ENCODE results near the gene ACTG1. TPM values are rescaled to one million over a fixed set of nuclear protein-coding genes. Genes with fewer than 3 reads are reported as not detected.

ACTG1 gene
- polyA plus RNA-seq (2013, experiment 1 of 2) = 7,126 TPM
- polyA plus RNA-seq (2013, experiment 2 of 2) = 6,723 TPM

DNA sequence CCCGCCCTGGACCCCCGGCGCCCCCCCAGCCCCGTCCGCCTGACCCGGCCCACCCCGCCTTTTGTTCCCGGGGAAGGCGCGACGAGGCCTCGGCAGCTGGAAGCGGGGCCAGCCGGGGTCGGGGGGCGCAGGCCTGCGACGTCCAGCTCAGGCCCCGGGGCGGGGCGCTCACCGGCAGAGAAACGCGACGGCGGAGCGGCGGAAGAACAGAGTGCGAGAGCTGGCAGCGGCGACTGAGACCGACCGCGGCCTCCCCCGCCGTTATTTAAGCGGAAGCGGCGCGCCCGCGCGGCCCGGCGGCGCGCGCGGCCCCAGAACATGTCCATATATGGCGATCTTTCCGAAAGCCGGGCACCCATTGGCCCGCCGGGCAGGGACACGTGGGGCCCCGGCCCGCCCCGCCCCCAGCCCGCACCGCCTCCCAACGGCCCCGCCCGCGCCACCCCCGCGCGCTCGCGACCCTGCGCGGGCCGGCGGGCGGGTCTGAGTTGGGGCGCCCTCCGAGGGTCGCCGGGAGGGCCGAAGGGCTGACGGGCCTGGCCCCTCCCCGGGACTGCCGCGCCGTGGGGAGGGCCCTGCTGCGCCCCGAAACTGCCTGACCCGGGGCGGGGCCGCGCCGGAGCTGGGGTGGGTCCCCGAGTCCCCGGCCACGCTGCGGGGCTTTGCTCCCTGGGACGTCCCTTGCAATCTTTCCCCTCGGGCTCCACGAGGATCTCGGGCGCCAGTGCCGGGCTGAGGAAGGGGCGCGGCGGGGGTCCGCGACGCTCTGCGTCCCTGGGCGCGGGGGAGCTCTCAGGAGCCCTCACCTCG lies at the start of gene ACTG1:
Gene ACTG1, minus strand, starts transcription at position 238 of the 810 bp plus-strand sequence. CDS start 445 bp downstream, outside the sequence.
- Histone ChIP-seq H3K23ac (ENCODE audit: low read length in 2 of 2) (peak within 1 kb of the TSS; percentile 37 to 86), H3K4me3 (ENCODE audit: insufficient read depth in 1 of 2, low read depth in 1 of 2, low read length in 2 of 2) (peak within 1 kb of the TSS; percentile 77 to 97), H2BK12ac (ENCODE audit: low read length in 2 of 2) (peak within 1 kb of the TSS; percentile 6 to 16), H3K4ac (ENCODE audit: low read depth in 1 of 2, low read length in 2 of 2) (peak within 1 kb of the TSS; percentile 75 to 86), H3K18ac (ENCODE audit: low read depth in 1 of 2, low read length in 2 of 2) (peak within 1 kb of the TSS; percentile 88 to 93), H3K4me1 (ENCODE audit: control insufficient read depth, insufficient read depth, low read depth, low read length) (peaks cover 27% of the 10 kb centered on the region), H4K8ac (ENCODE audit: low read length) (peak within 1 kb of the TSS; percentile 67), H3K27me3 (ENCODE audit: control insufficient read depth in 1 of 2, insufficient read depth in 1 of 2, low read length in 2 of 2) (no peaks in the 10 kb centered on the region), H2BK15ac (ENCODE audit: low read depth, poor library complexity, severe bottlenecking) (peak within 1 kb of the TSS; percentile 97), H2BK5ac (ENCODE audit: low read depth, low read length, poor library complexity, severe bottlenecking) (peak within 1 kb of the TSS; percentile 100), H3K4me2 (ENCODE audit: low read length, poor library complexity, severe bottlenecking) (peak within 1 kb of the TSS; percentile 64), H2AK5ac (ENCODE audit: low read length, severe bottlenecking) (peak within 1 kb of the TSS; percentile 49), H3K27ac (ENCODE audit: low read length, poor library complexity, severe bottlenecking) (peak within 1 kb of the TSS; percentile 94), H2AFZ (ENCODE audit: low read depth, low read length) (no peak within 1 kb of the TSS), H3K36me3 (ENCODE audit: control insufficient read depth in 1 of 2, insufficient read depth in 2 of 2, low read depth in 1 of 2, low read length in 2 of 2) (peaks cover 38 to 54% of the 10 kb centered on the region in 2 experiments), H2BK120ac (ENCODE audit: low read depth, low read length) (peak within 1 kb of the TSS; percentile 100), H3K9ac (ENCODE audit: low read length) (peak within 1 kb of the TSS; percentile 99), H3K79me1 (replicated peaks; ENCODE audit: low read length, poor library complexity, severe bottlenecking) (no peaks in the 10 kb centered on the region), H4K91ac (ENCODE audit: low read length) (peak within 1 kb of the TSS; percentile 85), H3K9me3 (ENCODE audit: control insufficient read depth, low read length) (no peaks in the 10 kb centered on the region), H3K14ac (ENCODE audit: low read length in 2 of 2) (peak within 1 kb of the TSS; percentile 78 to 96)
- WGBS = under 1% methylated on average over 75 of the region's 111 CpGs
- peak; percentile 89 for DNase-seq

DNA sequence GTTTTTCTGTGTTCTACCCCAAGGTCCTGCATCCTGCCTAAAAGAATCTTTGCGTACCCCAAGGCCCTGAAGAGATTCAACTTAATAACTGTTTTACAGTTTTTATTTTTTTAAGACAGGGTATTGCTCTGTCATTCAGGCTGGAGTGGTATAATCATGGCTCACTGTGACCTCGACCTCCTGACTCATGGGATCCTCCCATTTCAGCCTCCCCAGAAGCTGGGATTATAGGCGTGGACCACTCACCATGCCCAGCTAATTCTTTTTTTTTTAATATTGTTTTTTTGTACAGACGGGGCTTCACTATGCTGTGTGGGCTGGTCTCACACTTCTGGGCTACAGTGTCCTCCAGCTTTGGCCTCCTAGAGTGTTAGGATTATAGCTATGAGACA lies 48.9 kb upstream of the ACTG1 start:
- H2AK5ac ChIP-seq (ENCODE audit: low read length, severe bottlenecking) = peak overlapping the region; percentile 49
- no peak overlapping the region for H4K91ac ChIP-seq (ENCODE audit: low read length)
- peak overlapping the region; percentile 69 for H3K9ac ChIP-seq (ENCODE audit: low read length)
- no peak overlapping the region for H3K4ac ChIP-seq (ENCODE audit: low read depth in 1 of 2, low read length in 2 of 2)
- no peak overlapping the region for H3K14ac ChIP-seq (ENCODE audit: low read length in 2 of 2)
- H2BK15ac ChIP-seq (ENCODE audit: low read depth, poor library complexity, severe bottlenecking) = no peak overlapping the region
- no peaks in the 10 kb centered on the region for H3K27me3 ChIP-seq (ENCODE audit: control insufficient read depth in 1 of 2, insufficient read depth in 1 of 2, low read length in 2 of 2)
- no peak overlapping the region for H2BK120ac ChIP-seq (ENCODE audit: low read depth, low read length)
- no peak overlapping the region for H3K23ac ChIP-seq (ENCODE audit: low read length in 2 of 2)
- H3K18ac ChIP-seq (ENCODE audit: low read depth in 1 of 2, low read length in 2 of 2) = no peak overlapping the region
- H2BK5ac ChIP-seq (ENCODE audit: low read depth, low read length, poor library complexity, severe bottlenecking) = no peak overlapping the region
- no peaks in the 10 kb centered on the region for H3K9me3 ChIP-seq (ENCODE audit: control insufficient read depth, low read length)
- H3K27ac ChIP-seq (ENCODE audit: low read length, poor library complexity, severe bottlenecking) = peak overlapping the region; percentile 37
- peak; percentile 57 for DNase-seq
- H3K4me2 ChIP-seq (ENCODE audit: low read length, poor library complexity, severe bottlenecking) = no peak overlapping the region
- peaks cover 67 to 83% of the 10 kb centered on the region in 2 experiments for H3K36me3 ChIP-seq (ENCODE audit: control insufficient read depth in 1 of 2, insufficient read depth in 2 of 2, low read depth in 1 of 2, low read length in 2 of 2)
- H4K8ac ChIP-seq (ENCODE audit: low read length) = no peak overlapping the region
- H2BK12ac ChIP-seq (ENCODE audit: low read length in 2 of 2) = no peak overlapping the region
- whole genome bisulfite sequencing = 75% methylated on average over 2 of the region's 4 CpGs
- H2AFZ ChIP-seq (ENCODE audit: low read depth, low read length) = no peak overlapping the region
- H3K79me1 ChIP-seq (replicated peaks; ENCODE audit: low read length, poor library complexity, severe bottlenecking) = peaks cover 21% of the 10 kb centered on the region
- peaks cover 34% of the 10 kb centered on the region for H3K4me1 ChIP-seq (ENCODE audit: control insufficient read depth, insufficient read depth, low read depth, low read length)
- H3K4me3 ChIP-seq (ENCODE audit: insufficient read depth in 1 of 2, low read depth in 1 of 2, low read length in 2 of 2) = no peak overlapping the region

DNA sequence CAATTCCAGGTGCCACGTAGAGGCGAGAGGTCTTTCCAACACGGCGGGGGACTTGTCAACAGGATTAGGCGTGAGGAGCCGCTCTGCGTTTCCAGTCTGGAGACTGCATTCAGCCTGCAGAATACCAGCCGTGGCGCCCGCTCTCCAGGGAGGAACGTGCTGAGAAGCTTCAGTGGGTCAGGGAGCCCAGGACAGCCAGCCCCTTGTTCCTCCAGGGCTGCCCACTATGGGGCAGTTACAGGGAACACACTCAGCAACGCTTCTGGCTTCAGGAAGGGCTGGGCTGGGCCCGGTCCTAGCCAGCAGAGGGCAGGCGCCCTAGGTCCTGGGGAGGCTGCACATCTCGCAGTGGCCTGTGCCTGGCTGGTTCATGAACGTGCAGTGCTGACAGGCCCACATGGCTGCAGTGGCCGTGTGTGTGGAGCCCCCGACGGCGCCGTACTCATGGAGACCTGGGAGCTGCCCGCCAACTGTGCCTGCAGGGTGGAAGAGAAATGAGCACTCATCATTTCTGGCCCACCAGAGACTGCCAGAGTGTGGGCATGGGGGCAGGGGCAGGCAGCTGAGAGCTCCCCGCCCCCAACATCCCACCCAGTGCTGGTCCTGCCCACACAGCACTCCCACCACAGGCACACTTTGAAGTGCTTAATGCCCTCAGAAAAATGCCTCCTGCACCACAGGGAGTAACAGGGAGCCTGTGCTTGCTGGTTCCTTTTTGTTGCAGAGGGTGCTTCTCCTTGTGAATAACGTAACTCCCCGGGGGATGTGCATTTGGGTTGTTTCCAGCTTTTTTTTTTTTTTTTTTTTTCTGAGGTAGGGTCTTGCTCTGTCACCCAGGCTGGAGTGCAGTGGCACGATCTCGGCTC lies 46.6 kb upstream of the ACTG1 start:
- Histone ChIP-seq H3K9me3 (ENCODE audit: control insufficient read depth, low read length) (no peaks in the 10 kb centered on the region), H3K23ac (ENCODE audit: low read length in 2 of 2) (no peak overlapping the region), H3K27ac (ENCODE audit: low read length, poor library complexity, severe bottlenecking) (no peak overlapping the region), H2AFZ (ENCODE audit: low read depth, low read length) (no peak overlapping the region), H2BK15ac (ENCODE audit: low read depth, poor library complexity, severe bottlenecking) (no peak overlapping the region), H3K79me1 (replicated peaks; ENCODE audit: low read length, poor library complexity, severe bottlenecking) (peaks cover 22% of the 10 kb centered on the region), H3K4me3 (ENCODE audit: insufficient read depth in 1 of 2, low read depth in 1 of 2, low read length in 2 of 2) (no peak overlapping the region), H3K4me2 (ENCODE audit: low read length, poor library complexity, severe bottlenecking) (no peak overlapping the region), H3K4ac (ENCODE audit: low read depth in 1 of 2, low read length in 2 of 2) (no peak overlapping the region), H2BK120ac (ENCODE audit: low read depth, low read length) (no peak overlapping the region), H3K9ac (ENCODE audit: low read length) (no peak overlapping the region), H3K27me3 (ENCODE audit: control insufficient read depth in 1 of 2, insufficient read depth in 1 of 2, low read length in 2 of 2) (no peaks in the 10 kb centered on the region), H3K14ac (ENCODE audit: low read length in 2 of 2) (peak overlapping the region in 1 of 2 experiments; percentile 27), H2BK12ac (ENCODE audit: low read length in 2 of 2) (peak overlapping the region in 1 of 2 experiments; percentile 42), H2AK5ac (ENCODE audit: low read length, severe bottlenecking) (peak overlapping the region; percentile 29), H2BK5ac (ENCODE audit: low read depth, low read length, poor library complexity, severe bottlenecking) (no peak overlapping the region), H3K36me3 (ENCODE audit: control insufficient read depth in 1 of 2, insufficient read depth in 2 of 2, low read depth in 1 of 2, low read length in 2 of 2) (peaks cover 62 to 68% of the 10 kb centered on the region in 2 experiments), H4K91ac (ENCODE audit: low read length) (no peak overlapping the region), H4K8ac (ENCODE audit: low read length) (no peak overlapping the region), H3K18ac (ENCODE audit: low read depth in 1 of 2, low read length in 2 of 2) (peak overlapping the region in 1 of 2 experiments; percentile 43), H3K4me1 (ENCODE audit: control insufficient read depth, insufficient read depth, low read depth, low read length) (peaks cover 31% of the 10 kb centered on the region)
- WGBS = 90% methylated on average over 27 of the region's 27 CpGs
- DNase-seq = no peak

DNA sequence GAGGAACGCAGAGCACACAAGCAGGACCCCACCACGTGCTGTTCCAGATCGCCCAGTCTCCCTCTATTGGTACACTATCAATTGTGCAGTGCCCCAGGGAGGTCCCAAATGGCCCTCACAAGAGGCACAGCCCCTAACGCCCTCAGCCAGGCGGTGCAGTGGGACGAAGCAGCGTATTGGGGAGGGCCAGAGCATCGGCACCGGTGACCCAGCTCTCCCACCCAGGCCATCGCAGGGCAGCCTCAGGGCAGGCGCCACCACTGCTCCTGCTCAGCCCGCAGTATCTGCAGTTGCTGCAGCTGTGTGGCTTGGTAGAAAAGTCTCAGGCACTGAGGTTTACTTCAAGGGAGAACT lies 45.5 kb upstream of the ACTG1 start:
- H3K9ac ChIP-seq (ENCODE audit: low read length) = no peak overlapping the region
- H3K27ac ChIP-seq (ENCODE audit: low read length, poor library complexity, severe bottlenecking) = no peak overlapping the region
- H2BK5ac ChIP-seq (ENCODE audit: low read depth, low read length, poor library complexity, severe bottlenecking) = no peak overlapping the region
- 96% methylated on average over 12 of the region's 12 CpGs for WGBS
- DNase-seq = no peak
- H2BK12ac ChIP-seq (ENCODE audit: low read length in 2 of 2) = no peak overlapping the region
- H4K91ac ChIP-seq (ENCODE audit: low read length) = no peak overlapping the region
- H2AK5ac ChIP-seq (ENCODE audit: low read length, severe bottlenecking) = no peak overlapping the region
- H2AFZ ChIP-seq (ENCODE audit: low read depth, low read length) = no peak overlapping the region
- no peak overlapping the region for H4K8ac ChIP-seq (ENCODE audit: low read length)
- H3K4me1 ChIP-seq (ENCODE audit: control insufficient read depth, insufficient read depth, low read depth, low read length) = peaks cover 39% of the 10 kb centered on the region
- no peaks in the 10 kb centered on the region for H3K9me3 ChIP-seq (ENCODE audit: control insufficient read depth, low read length)
- H3K4ac ChIP-seq (ENCODE audit: low read depth in 1 of 2, low read length in 2 of 2) = no peak overlapping the region
- H3K4me2 ChIP-seq (ENCODE audit: low read length, poor library complexity, severe bottlenecking) = no peak overlapping the region
- H2BK15ac ChIP-seq (ENCODE audit: low read depth, poor library complexity, severe bottlenecking) = no peak overlapping the region
- no peak overlapping the region for H3K23ac ChIP-seq (ENCODE audit: low read length in 2 of 2)
- H3K4me3 ChIP-seq (ENCODE audit: insufficient read depth in 1 of 2, low read depth in 1 of 2, low read length in 2 of 2) = no peak overlapping the region
- H3K79me1 ChIP-seq (replicated peaks; ENCODE audit: low read length, poor library complexity, severe bottlenecking) = peaks cover 22% of the 10 kb centered on the region
- no peaks in the 10 kb centered on the region for H3K27me3 ChIP-seq (ENCODE audit: control insufficient read depth in 1 of 2, insufficient read depth in 1 of 2, low read length in 2 of 2)
- H3K18ac ChIP-seq (ENCODE audit: low read depth in 1 of 2, low read length in 2 of 2) = no peak overlapping the region
- peaks cover 61 to 62% of the 10 kb centered on the region in 2 experiments for H3K36me3 ChIP-seq (ENCODE audit: control insufficient read depth in 1 of 2, insufficient read depth in 2 of 2, low read depth in 1 of 2, low read length in 2 of 2)
- H2BK120ac ChIP-seq (ENCODE audit: low read depth, low read length) = no peak overlapping the region
- no peak overlapping the region for H3K14ac ChIP-seq (ENCODE audit: low read length in 2 of 2)

Measured in mesenchymal stem cell (in vitro differentiated cells and primary cell).